Measurements from ENCODE around the gene WNK2. TPM values are rescaled to one million over a fixed set of nuclear protein-coding genes. Genes with fewer than 3 reads are reported as not detected.

WNK2 gene
- polyA plus RNA-seq, 2 of the 4 experiments (the other 2 are of a cell fraction): 2.1 to 6.7 TPM

DNA sequence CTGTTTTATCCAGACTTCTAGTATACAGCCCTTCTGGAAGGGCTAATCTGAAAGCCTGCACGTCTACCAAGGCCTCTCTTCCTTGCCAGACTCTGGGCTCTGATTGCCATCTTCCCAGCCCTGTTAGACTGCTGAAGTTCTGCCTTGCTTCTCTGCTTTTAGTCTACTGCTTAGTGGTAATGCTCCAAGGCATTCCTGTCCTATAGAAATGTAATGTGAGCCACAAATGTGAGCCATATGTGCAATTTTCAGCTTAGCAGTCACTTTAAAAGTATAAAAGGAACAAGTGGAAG is 32.1 kb downstream of the WNK2 start:
- Histone ChIP-seq H3K4me1 (no peaks in the 10 kb centered on the region), H3K9me3 (peaks cover 7% of the 10 kb centered on the region; the same call in 1 of the 3 replicates), H3K27ac (no peak overlapping the region), H3K4me2 (no peak overlapping the region), H3K4me3 (no peak overlapping the region)
- DNase-seq (ENCODE audit: low read depth in 1 of 2, low spot score in 1 of 2): no peak
- FAIRE-seq: no peak
- CTCF ChIA-PET: no interaction called here
- POLR2A ChIA-PET: no interaction called here
- WGBS (ENCODE audit: missing lambda C conversion rate): 80% methylated on average over 1 of the region's 1 CpG
- no peak for ATAC-seq
- no peak for TF ChIP-seq MAZ (IDR thresholded peaks at IDR 0.05; ENCODE audit: borderline replicate concordance, low read depth, low read length)
- TF ChIP-seq, protein P1, sequence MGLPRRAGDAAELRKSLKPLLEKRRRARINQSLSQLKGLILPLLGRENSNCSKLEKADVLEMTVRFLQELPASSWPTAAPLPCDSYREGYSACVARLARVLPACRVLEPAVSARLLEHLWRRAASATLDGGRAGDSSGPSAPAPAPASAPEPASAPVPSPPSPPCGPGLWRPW (IDR thresholded peaks at IDR 0.05): no peak
- TF ChIP-seq HOXB5 (CRISPR knock-in tag; IDR thresholded peaks at IDR 0.05): no peak
- no peak for TF ChIP-seq JUN (IDR thresholded peaks at IDR 0.05)
- TF ChIP-seq CEBPB (IDR thresholded peaks at IDR 0.05): no peak
- TF ChIP-seq, protein P2, sequence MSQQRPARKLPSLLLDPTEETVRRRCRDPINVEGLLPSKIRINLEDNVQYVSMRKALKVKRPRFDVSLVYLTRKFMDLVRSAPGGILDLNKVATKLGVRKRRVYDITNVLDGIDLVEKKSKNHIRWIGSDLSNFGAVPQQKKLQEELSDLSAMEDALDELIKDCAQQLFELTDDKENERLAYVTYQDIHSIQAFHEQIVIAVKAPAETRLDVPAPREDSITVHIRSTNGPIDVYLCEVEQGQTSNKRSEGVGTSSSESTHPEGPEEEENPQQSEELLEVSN (IDR thresholded peaks at IDR 0.05; ENCODE audit: borderline replicate concordance, low read depth): no peak
- no peak for TF ChIP-seq JUNB (IDR thresholded peaks at IDR 0.05)
- TF ChIP-seq, protein P3, sequence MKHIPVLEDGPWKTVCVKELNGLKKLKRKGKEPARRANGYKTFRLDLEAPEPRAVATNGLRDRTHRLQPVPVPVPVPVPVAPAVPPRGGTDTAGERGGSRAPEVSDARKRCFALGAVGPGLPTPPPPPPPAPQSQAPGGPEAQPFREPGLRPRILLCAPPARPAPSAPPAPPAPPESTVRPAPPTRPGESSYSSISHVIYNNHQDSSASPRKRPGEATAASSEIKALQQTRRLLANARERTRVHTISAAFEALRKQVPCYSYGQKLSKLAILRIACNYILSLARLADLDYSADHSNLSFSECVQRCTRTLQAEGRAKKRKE (CRISPR knock-in tag; IDR thresholded peaks at IDR 0.05; ENCODE audit: low read depth): no peak

DNA sequence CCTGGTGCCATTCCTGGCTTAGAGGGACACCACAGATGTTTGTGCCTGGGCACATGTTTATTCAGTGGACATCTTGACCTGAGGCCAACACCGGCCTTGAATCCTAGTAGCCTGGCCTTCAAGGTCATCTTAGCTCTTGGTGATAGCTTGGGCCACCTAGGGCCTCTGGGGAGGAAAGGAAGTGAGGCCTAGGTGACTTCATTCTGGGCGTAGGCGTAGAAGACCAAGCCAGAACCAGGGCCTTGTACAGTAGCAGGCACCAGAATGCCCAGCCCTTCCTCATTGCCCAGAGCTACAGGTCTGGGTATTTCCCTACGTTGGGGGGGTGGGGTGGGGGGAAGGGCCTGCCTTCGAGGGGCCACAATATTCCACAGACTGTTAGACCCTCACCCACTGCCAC is 33.8 kb downstream of the WNK2 start:
- no peak for ATAC-seq

DNA sequence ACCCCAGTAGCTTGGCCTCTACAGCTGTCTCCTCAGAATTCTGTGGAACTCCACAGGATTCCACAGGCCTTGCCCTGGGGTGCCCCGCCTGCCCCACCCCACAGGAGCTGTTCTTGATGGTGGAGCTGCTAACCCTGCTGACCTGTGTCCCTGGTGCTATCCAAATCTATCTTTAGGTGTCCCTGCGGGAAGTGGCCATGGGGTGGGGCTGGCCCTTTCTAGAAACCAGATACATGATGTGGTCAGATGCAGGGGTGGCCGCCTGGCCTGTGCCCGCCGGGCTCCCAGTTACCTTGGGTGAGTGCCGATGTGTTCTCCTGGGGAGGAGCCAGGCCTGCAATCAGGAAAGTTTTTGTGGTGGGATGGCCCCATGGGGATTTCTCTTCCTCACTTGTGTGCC is 34.2 kb downstream of the WNK2 start:
- ChIA-PET POLR2A (no interaction called here), CTCF (no interaction called here)
- 97% methylated on average over 5 of the region's 6 CpGs for WGBS (ENCODE audit: missing lambda C conversion rate)
- H3K9me3 ChIP-seq: peaks cover 7% of the 10 kb centered on the region; the same call in 1 of the 3 replicates
- H3K4me1 ChIP-seq: peaks cover 4% of the 10 kb centered on the region
- DNase-seq (ENCODE audit: low read depth in 1 of 2, low spot score in 1 of 2) (no peak), ATAC-seq (no peak), FAIRE-seq (no peak)
- no peak overlapping the region for H3K27ac ChIP-seq
- H3K4me2 ChIP-seq: no peak overlapping the region
- H3K4me3 ChIP-seq: no peak overlapping the region
- TF ChIP-seq CBX2 (IDR thresholded peaks at IDR 0.05; ENCODE audit: borderline replicate concordance, low read depth) (no peak), CEBPB (IDR thresholded peaks at IDR 0.05) (no peak), CHD4 (IDR thresholded peaks at IDR 0.05; ENCODE audit: borderline replicate concordance) (no peak), SMC3 (IDR thresholded peaks at IDR 0.05) (no peak), NPAS2 (CRISPR knock-in tag; IDR thresholded peaks at IDR 0.05; ENCODE audit: borderline replicate concordance) (no peak)
- TF ChIP-seq, protein P1 (IDR thresholded peaks at IDR 0.05): no peak

More for the DNA sequence above, 33.8 kb downstream of the WNK2 start:
- Histone ChIP-seq H3K9me3 (peaks cover 7% of the 10 kb centered on the region; the same call in 1 of the 3 replicates), H3K27ac (no peak overlapping the region), H3K4me3 (no peak overlapping the region), H3K4me1 (no peaks in the 10 kb centered on the region; the same call in 2 of the 3 replicates), H3K4me2 (no peak overlapping the region)
- no peak for FAIRE-seq
- DNase-seq (ENCODE audit: low read depth in 1 of 2, low spot score in 1 of 2): no peak
- 76% methylated on average over 4 of the region's 5 CpGs for WGBS (ENCODE audit: missing lambda C conversion rate)
- TF ChIP-seq KDM1A (IDR thresholded peaks at IDR 0.05; ENCODE audit: low read depth) (no peak), ZNF302 (CRISPR knock-in tag; IDR thresholded peaks at IDR 0.05) (no peak)
- TF ChIP-seq, protein P4, sequence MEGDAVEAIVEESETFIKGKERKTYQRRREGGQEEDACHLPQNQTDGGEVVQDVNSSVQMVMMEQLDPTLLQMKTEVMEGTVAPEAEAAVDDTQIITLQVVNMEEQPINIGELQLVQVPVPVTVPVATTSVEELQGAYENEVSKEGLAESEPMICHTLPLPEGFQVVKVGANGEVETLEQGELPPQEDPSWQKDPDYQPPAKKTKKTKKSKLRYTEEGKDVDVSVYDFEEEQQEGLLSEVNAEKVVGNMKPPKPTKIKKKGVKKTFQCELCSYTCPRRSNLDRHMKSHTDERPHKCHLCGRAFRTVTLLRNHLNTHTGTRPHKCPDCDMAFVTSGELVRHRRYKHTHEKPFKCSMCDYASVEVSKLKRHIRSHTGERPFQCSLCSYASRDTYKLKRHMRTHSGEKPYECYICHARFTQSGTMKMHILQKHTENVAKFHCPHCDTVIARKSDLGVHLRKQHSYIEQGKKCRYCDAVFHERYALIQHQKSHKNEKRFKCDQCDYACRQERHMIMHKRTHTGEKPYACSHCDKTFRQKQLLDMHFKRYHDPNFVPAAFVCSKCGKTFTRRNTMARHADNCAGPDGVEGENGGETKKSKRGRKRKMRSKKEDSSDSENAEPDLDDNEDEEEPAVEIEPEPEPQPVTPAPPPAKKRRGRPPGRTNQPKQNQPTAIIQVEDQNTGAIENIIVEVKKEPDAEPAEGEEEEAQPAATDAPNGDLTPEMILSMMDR (IDR thresholded peaks at IDR 0.05): no peak
- ChIA-PET CTCF (no interaction called here), POLR2A (no interaction called here)

DNA sequence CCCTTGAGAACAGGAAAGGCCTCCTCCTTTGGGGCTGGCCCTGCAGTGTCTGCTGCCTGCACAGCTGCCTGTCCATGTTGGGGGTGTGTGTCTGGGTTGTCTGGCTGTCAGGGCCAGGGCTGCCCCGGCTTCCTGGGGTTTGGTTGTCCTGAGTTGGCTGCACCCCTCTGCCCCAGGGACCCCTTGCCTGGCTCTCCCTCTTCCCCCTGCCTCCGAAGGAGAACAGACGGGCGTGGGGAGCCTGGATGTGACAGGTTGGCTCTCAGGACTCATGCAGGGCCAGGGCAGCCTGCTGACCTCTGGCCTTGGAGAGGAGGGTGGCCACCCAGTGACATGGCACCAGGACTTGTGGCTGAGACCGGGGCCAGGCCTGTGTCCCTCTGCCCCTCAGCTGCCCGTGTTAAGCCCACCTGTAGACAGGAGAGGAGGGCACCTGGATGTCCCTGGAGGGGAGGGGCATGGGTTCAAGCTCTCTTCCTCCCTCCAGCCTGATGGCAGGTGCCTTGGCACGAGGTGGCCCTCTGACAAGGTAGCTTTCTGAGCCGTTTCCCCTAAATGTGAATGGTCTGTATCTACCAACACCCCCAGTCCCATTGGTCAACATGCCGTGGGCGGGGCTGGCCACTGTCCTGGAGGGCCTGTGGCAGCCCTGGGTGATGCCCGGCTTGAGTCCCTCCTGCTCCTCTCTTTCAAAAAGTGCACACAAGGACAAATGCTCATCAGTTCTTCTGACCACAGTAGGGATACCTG is 34.9 kb downstream of the WNK2 start:
- no peak overlapping the region for H3K27ac ChIP-seq
- peaks cover 11% of the 10 kb centered on the region for H3K4me1 ChIP-seq
- H3K4me3 ChIP-seq: no peak overlapping the region
- FAIRE-seq (no peak), DNase-seq (ENCODE audit: low read depth in 1 of 2, low spot score in 1 of 2) (no peak), ATAC-seq (no peak)
- POLR2A ChIA-PET: no interaction called here
- H3K4me2 ChIP-seq: no peak overlapping the region
- WGBS (ENCODE audit: missing lambda C conversion rate): 82% methylated on average over 5 of the region's 11 CpGs
- peaks cover 7% of the 10 kb centered on the region; the same call in 1 of the 3 replicates for H3K9me3 ChIP-seq
- CTCF ChIA-PET: no interaction called here
- TF ChIP-seq HOXA7 (CRISPR knock-in tag; IDR thresholded peaks at IDR 0.05) (no peak), RFX5 (IDR thresholded peaks at IDR 0.05) (no peak), SREBF2 (IDR thresholded peaks at IDR 0.05) (no peak), RNF2 (IDR thresholded peaks at IDR 0.05; ENCODE audit: borderline replicate concordance, low read depth) (no peak), TP53 (CRISPR knock-in tag; IDR thresholded peaks at IDR 0.05) (no peak), RARB (CRISPR knock-in tag; IDR thresholded peaks at IDR 0.05) (no peak), JUNB (IDR thresholded peaks at IDR 0.05) (no peak)
- TF ChIP-seq, protein P5, sequence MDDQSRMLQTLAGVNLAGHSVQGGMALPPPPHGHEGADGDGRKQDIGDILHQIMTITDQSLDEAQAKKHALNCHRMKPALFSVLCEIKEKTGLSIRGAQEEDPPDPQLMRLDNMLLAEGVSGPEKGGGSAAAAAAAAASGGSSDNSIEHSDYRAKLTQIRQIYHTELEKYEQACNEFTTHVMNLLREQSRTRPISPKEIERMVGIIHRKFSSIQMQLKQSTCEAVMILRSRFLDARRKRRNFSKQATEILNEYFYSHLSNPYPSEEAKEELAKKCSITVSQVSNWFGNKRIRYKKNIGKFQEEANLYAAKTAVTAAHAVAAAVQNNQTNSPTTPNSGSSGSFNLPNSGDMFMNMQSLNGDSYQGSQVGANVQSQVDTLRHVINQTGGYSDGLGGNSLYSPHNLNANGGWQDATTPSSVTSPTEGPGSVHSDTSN (IDR thresholded peaks at IDR 0.05): no peak
- TF ChIP-seq, protein P1 (IDR thresholded peaks at IDR 0.05): no peak
- TF ChIP-seq, protein P3 (CRISPR knock-in tag; IDR thresholded peaks at IDR 0.05; ENCODE audit: low read depth): no peak
